ENCODE data around the gene KLRC3.
A peak's percentile ranks its signal among the peaks of the same experiment; 100 is the strongest.
"Not testable (repeated sequence)": the region's sequence is repeated elsewhere in the genome, so short reads cannot be mapped to it uniquely, and the experiment has no call there.

Gene KLRC3

DNA sequence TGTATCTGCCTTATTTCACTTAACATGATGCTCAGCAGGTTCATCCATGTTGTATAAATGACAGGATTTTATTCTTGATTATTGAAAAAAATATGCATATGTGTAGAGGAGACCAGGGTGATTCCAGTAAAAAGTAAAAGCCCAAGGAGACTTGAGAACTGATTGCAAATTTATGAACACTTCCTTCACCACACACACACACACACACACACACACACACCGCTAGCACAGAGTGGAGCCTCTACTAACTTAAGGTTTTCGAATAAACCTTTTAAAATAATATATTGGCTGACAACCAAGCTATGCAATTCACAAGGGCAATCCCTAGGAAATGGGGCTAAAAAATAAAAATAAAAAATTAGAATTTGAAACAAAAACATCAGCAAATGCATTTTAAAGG lies 22.2 kb downstream of the KLRC3 start:
- DNase-seq: no peak

DNA sequence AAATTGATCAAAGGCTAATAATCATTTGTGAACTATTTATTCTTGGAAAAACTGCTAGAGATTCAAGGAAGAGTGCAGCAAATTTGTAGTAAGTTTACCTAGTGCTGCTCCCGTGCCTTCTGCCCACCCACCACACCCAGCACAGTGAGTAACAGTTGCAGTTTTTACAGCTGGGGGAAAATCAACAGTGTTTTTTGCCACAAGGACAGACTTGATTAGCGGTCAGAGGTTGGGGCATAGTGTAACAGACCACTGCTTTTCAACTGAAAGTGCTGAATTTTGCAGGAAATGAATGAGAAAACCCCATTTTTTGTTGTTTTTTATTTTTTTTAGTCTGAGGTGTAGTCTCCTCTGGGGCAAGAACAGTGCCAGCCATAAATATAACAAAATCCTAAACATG lies 23.1 kb downstream of the KLRC3 start:
- DNase-seq: peak; percentile 66

DNA sequence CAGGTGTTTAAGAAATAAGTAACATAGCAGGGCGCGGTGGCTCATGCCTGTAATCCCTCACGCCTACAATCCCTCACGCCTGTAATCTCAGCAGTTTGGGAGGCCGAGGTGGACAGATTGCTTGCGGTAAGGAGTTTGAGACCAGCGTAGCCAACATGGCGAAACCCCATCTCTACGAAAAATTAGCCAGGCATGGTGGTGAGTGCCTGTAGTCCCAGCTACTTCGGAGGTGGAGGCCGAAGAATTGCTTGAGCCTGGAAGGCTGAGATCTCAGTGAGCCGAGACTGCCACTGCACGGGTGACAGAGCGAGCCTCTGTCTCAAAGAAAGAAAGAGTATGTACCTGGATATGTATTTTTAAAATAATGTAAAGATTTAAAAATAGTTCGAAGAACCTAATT lies 24.2 kb downstream of the KLRC3 start:
- DNase-seq: not testable (repeated sequence)

DNA sequence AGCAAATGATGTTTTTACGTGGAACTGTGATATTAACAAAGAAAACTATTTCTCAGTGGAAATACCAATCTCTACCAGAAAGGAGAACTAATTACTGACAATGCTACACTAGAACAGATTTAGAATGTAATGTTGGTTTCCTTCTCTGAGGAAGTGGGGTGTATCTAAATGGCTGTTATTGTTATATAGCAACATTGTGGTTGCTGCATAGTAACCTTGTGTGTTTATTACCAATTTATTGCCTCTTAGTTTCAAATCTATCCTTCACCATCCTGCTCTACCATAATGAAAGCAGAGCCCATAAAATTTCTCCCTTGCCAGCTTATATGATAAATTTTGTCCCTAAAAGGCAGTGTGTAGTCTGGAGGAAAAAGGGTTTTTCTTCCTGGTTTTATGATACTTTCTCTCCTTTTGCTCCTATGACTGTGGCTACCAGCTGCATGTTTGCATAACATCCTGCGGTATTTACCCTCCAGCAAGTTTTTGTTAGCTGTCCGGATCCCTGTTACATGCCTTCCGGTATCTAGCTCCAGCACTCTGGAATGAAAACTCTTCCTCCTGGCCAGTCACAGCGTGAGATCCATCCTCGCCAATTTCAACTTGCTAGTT lies 24.9 kb downstream of the KLRC3 start:
- DNase-seq: peak; percentile 73

DNA sequence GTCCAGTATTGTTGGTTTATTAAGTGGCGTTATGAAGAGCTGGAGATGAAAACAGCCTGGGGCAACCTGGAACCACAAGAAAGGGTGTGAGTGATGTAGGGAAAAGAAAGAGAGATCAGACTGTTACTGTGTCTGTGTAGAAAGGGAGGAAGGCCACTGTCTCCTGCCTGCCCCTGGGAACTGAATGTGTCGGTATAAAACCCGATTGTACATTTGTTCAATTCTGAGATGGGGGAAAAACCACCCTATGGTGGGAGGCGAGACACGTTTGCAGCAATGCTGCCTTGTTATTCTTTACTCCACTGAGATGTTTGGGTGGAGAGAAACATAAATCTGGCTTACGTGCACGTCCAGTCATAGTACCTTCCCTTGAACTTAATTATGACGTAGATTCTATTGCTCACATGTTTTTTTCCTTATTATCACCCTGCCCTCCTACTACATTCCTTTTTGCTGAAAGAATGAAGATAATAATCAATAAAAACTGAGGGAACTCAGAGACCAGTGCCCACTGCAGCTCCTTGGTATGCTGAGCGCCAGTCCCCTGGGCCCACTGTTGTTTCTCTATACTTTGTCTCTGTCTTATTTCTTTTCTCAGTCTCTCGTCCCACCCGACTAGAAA lies 25.8 kb downstream of the KLRC3 start:
- peak; percentile 73 for DNase-seq

DNA sequence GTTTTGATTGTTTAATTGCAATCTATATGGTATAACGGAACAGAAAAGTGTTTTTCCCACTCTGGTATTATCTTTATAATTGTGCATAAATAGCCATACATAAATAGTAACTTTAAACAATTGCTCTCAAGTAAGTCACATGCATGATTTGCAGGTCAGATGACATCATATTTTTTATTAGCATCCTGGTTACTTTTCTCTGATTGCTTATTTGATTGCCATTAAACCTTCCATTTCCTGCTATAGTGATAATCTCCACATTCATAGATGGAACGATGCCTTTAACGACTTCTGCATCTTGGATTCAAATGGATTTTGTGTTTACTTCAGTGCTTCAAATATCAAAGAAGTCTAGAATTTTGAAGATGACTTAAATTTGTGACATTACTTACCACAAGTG lies 27.1 kb downstream of the KLRC3 start:
- DNase-seq: no peak

DNA sequence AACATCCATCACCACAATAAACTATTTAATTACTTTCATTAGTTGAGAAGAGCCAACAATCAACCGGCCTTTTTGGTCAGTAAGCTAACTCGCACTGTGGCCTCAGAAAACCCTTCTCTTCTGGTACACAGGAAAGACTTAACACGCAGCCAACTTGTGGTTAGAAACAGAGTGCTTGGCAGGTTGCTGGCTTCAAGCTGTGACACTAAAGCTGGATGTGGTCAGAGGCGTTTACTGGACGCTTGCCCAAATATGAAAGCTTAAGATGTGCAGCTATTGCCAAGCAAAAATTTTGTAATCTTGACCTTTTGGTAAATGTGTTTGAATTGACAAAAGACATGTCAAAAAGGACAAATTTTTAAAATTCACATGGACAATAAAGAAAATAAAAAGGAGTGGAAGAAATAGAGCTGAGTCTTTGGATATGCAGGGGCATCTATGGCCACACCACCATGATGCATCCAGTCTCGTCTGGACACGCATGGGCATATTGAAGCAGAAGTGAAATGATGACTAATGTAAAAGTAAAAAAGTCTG lies 27.9 kb downstream of the KLRC3 start:
- peak; percentile 68 for DNase-seq

DNA sequence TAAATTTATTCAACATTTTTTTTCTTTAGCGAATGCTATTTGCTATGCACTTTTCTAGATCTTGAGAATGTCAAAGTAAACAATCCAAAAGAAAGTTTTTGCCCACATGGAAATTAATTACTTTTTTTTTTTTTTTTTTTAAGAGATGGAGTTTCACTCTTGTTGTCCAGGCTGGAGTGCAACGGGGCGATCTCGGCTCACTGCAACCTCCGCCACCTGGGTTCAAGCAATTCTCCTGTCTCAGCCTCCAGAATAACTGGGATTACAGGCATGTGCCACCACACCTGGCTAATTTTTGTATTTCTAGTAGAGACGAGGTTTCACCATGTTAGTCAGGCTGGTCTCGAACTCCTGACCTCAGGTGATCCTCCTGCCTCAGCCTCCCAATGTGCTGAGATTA lies 29.4 kb downstream of the KLRC3 start:
- DNase-seq: not testable (repeated sequence)

DNA sequence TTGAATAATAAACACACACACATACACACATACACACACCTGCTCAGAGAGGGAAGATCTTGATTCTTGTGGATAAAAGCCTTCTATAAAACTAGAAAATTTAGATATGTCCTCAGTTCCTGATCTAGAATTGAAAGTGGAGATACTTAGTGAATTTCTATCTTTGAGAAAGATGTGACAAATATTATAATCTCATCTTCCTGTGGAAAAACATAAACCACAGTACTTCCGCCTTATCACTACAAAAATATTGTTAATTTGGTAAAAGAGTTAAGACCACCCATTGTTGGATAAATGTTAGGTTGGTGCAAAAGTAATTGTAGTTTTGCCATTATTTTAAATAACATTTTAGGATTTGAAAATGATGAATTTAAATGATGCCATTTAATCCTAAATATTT lies 30.5 kb downstream of the KLRC3 start, which contains the start of gene KLRK1:
Gene KLRK1, minus strand, starts transcription at position 138 of the 400 bp plus-strand sequence. CDS start 1,231 bp downstream, outside the sequence.
- DNase-seq: no peak

DNA sequence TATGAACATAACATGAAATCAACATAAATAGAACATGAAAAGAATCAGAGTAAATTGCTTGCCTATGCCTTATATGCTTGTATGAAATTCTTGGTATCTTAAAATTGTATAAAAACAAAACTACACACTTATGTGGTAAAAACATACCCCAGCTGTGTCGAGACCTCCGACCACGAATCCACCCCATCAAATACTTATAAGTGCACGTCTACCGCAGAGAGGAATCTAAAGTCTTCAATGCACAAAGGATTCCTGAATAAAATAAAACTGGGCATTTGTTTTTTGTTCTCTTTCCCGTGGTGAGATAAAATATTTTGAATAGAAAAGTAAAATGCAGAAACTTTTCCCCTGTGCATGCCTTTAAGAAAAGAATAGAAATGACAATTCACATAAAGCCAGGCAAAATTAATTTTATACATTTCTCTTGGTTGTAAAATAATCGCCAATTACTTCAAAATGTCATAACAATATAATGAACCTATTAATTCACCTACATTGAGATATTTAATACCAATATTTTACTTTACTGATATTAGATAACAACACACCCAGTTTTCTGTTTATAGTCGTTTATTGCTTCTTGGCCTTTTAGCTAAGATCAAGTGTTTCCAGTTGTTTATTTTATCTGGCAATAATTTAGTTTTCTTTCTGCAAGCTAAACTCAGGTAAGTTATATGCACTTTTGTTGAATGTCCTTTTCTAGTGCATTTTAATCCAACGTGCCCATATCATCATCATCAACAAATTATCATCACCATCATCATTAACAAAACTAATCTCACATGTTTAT lies 31.6 kb downstream of the KLRC3 start:
- DNase-seq: no peak

DNA sequence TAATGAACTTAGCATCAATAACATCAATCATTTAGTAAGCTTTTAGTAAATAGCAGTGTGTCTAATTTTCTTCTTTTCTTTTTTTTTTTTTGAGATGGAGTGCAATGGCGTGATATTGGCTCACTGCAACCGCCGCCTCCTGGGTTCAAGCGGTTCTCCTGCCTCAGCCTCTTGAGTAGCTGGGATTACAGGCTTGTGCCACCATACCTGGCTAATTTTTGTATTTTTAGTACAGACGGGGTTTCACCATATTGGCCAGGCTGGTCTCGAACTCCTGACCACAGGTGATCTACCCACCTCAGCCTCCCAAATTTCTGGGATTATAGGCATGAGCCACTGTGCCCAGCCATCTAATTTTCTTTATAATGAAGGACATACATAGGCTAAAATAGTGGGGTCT lies 32.9 kb downstream of the KLRC3 start:
- DNase-seq: not testable (repeated sequence)

DNA sequence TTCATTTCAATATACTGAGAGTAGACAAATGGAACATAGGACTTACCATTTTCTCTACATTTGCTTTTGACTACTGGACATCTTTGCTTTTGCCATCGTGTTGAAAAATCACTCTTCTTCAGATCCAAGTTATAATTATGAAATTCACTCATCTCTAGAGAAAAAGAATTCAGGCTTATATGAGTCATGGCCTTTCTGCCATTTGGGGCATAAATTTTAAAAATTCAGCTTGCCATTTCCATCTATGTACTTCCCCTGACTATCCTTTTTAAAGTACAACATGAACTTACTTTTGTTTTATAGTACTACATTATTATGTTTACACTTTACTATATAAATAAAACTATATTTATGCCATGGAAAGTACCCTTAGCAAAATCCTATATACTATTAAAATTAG lies 33.5 kb downstream of the KLRC3 start:
- no peak for DNase-seq

DNA sequence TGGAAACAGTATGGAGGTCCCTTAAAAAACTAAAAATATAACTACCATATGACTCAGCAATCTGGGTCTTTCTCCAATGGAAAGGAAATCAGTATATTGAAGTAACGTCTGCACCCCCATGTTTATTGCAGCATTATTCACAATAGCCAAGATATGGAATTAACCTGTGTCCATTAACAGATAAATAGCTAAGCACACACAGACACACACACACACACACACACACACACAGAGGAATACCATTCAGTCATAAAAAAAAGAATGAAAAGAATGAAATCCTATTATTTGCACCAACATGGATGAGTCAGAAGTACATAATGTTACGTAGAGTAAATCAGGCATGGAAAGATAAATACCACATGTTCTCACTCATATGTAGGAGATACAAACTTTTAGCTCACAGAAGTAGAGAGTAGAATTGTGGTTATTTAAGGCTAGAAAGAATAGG lies 35.2 kb downstream of the KLRC3 start:
- DNase-seq: no peak

DNA sequence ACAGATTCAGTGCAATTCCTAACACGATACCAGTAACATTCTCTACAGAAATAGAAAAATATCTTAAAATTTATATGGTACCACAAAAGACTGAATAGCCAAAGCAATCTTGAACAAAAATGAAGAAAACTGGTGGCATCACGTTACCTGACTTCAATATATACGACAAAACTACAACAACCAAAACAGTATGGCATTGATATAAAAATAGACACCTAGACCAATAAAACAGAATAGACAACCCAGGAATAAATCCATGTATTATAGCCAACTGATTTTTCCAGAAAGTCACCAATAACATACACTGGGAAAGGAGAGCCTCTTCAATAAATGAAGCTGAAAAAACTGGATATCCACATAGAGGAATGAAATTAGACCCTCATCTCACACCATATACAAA lies 36.2 kb downstream of the KLRC3 start:
- DNase-seq: no peak

DNA sequence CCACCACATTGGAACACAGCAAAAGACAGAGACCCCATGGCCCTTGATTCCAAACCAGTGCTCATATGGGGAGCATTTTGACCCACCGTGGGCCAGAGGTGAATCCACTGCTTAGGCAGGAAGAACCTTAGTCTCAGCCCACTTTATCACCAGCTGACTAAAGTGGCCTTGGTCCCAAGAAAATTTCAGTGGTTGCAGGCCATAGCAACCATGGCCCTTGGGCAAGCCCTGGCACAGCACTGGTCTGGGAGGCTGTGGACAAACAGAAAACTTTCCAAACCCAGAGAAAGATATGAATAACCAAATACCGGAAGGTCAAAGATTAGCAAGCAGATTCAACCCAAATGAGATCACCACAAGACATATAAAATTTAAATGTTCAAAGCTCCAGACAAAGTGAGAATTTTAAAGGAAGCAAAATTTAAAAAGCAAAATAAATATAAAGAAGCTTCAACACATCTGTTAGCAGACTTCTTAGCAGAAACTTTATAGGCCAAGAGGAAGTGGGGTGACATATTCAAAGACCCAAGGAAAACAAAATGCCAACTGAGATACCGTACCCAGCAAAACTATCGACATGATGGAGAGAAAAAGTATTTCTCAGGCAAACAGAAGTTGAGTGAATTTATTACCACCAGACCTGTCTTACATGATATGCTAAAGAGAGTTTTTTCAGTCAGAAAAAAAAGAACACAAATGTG lies 38.3 kb downstream of the KLRC3 start:
- no peak for DNase-seq

DNA sequence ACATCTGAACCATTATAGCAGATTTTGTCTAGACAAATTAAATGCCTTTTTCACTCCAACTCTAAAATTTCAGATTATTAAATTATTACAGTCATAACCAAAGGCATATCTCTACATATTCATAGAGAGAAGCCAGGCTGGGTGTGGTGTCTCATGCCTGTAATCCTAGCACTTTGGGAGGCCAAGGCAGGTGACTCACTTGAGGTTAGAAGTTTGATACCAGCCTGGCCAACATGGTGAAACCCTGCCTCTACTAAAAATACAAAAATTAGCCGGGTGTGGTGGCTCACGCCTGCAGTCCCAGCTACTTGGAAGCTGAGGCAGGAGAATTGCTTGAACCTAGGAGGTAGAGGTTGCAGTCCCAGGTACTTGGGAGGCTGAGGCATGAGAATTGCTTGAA lies 41.7 kb downstream of the KLRC3 start:
- DNase-seq: not testable (repeated sequence)

DNA sequence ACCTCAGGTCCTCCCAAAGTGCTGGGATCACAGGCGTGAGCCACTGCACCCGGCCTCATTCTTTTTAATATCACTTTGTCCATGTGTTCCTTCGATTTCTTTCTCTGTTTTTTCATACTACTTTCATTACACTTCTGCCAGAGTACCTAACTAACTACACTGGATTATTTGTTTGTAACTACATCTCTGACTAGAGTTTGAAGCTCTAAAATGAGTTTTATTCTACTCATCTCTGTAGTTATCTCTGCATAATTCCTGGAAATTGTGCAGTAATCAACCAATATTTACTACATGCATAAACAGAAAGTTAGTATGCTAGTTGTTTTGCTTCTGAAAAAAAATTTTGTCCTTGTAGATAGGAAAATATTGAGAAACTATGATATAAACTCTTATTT lies 45.8 kb downstream of the KLRC3 start:
- no peak for DNase-seq

DNA sequence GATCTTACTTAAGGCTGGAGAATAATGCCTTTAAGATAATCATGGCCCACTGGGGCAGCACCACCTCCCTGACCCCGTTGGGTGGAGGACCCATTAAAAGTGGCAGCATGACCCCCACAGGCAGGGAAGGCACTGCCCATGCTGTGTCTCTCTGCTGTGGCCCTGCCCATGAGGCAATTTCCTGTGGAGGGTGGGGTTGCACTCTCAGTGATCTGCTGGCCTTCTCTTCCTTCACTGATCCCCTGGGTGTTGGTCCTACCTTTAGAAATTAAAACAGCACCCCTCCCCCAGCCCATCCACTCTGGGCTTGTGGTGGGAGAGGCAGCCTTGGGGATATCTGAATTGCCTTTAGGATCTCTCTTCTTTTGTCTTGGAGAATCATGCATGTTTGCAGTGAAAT lies 47.8 kb downstream of the KLRC3 start:
- DNase-seq: peak; percentile 37

DNA sequence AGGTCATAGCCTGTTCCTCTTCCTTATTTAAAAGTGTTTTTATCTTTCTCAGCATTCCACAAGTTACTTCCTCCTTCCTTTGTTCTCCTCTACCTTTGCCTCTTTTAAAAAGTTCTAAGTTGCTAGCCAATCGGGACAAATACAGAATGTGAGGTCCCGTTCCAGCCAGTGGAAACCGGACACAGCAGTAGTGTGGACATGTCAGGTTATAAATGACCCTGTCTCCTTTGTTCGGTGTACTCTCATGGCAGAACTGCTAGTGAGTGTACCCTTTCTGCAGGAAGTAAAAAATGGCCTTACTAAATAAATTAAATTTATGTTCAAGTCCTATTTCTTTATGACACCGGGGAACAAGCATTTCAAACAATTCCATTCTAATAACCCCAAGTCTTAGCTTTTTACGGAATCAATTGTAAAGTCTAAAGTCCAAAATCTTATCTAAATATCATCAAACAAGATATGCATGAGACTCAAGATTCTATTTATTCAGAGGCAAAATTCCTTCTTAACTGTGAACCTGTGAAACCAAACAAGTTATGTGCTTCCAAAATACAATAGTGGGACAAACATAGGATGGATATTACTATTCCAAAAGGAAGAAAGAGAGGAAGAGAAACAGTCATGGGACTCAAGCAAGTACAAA lies 48.4 kb downstream of the KLRC3 start:
- not testable (repeated sequence) for DNase-seq

DNA sequence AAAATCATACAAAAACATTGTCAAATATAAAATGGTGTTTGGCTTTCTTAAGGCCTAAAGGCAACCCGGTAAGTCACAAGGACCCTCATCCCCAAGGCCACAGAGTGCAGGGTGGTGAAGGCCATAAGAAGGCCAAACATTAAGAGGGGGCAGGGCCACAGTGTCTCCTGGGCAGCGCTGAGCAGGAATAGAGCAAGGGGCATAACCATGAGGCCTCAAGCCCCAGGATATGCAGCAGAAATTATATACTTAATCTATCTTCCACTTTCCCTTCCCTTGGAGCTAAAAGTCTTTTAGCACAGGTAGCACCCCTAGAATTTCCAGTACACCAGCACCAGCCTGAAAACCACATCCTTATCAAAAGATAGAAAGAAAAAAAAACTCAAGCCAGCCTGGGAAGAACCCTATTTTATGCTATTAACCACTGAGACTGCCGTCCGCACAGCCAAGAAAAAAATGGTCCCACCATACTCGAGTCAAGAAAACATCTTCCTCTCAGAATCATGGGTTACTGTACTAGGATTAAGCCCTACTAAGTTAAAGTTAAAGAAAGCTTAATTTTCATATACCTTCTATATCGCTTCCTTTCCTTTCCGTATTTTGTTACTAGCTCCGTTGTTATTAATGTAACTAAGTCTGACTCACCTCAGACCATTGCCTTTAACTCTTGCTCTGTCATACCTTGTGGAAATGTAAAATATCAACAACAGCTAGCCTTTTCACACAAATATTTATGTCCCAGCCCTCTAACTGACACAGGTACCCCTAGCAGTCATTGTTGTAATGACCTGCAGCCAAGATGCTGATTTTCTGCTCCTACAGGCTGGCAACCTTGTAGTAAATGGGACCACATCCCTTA lies 50.6 kb downstream of the KLRC3 start:
- DNase-seq: peak; percentile 37

All from CD4-positive, alpha-beta T cell treated with Interleukin-10 for 1 hour (primary cell).